Fibroblast of mammary gland (primary cell): ENCODE results near the gene SFRP2.

ENCODE experiments used
- DNase-seq: peaks from one replicate; pipeline ENCODE4 v3.0.0-alpha.2; 2010; ENCODE audit warnings: low read depth
- H3K4me3 ChIP-seq: 2 replicates; pipeline ENCODE4 v1.5.1; 2011; ENCODE audit warnings: low read depth, mild to moderate bottlenecking, low read length, moderate library complexity; ENCODE audit not compliant: control insufficient read depth
- CTCF ChIP-seq: conservative IDR thresholded peaks from 2 replicates; pipeline ENCODE4 v1.5.1; 2011; ENCODE audit warnings: low read depth, low read length, inconsistent platforms; ENCODE audit not compliant: control insufficient read depth, insufficient read depth

SFRP2 gene

GRCh38 chr4:153825691-153826090 lies 36.8 kb upstream of the SFRP2 start:
- DNase-seq, result no peak
- no peak for TF ChIP-seq CTCF
- H3K4me3 ChIP-seq, result no peak overlapping the region

- H3K4me3 ChIP-seq, result no peak overlapping the region
- no peak for DNase-seq
- no peak for TF ChIP-seq CTCF
These were observed 36.2 kb upstream of the SFRP2 start for GRCh38 chr4:153825126-153825525.

- no peak overlapping the region for H3K4me3 ChIP-seq
- no peak for DNase-seq
- no peak for TF ChIP-seq CTCF
These were observed 35.6 kb upstream of the SFRP2 start for GRCh38 chr4:153824501-153824900.

- H3K4me3 ChIP-seq, result no peak overlapping the region
- no peak for DNase-seq
- no peak for TF ChIP-seq CTCF
These were observed 34.6 kb upstream of the SFRP2 start for GRCh38 chr4:153823483-153823882.

- H3K4me3 ChIP-seq, result no peak overlapping the region
- peak; percentile 71 for DNase-seq
- TF ChIP-seq CTCF, result no peak
These were observed 33.4 kb upstream of the SFRP2 start for GRCh38 chr4:153822316-153822715.

GRCh38 chr4:153817466-153817865 lies 28.6 kb upstream of the SFRP2 start:
- no peak for TF ChIP-seq CTCF
- no peak overlapping the region for H3K4me3 ChIP-seq
- DNase-seq, result no peak

- no peak for TF ChIP-seq CTCF
- no peak overlapping the region for H3K4me3 ChIP-seq
- DNase-seq, result no peak
These were observed 27.7 kb upstream of the SFRP2 start for GRCh38 chr4:153816542-153816941.
